Retinal pigment epithelial cell (primary cell): ENCODE data around the gene ZC3H14.

Experiments used
- DNase-seq: peaks from one replicate; pipeline ENCODE4 v3.0.0-alpha.2; 2010; ENCODE audit warnings: low read depth
- H3K4me3 ChIP-seq: 2 replicates; pipeline ENCODE4 v1.5.1; 2011; ENCODE audit warnings: mild to moderate bottlenecking, low read length, control low read depth, moderate library complexity
- TF ChIP-seq, protein P1 (sequence below): conservative IDR thresholded peaks from 2 replicates; pipeline ENCODE4 v1.5.1; 2011; ENCODE audit warnings: low read depth, low read length, control low read depth, inconsistent platforms

ZC3H14 gene

DNA sequence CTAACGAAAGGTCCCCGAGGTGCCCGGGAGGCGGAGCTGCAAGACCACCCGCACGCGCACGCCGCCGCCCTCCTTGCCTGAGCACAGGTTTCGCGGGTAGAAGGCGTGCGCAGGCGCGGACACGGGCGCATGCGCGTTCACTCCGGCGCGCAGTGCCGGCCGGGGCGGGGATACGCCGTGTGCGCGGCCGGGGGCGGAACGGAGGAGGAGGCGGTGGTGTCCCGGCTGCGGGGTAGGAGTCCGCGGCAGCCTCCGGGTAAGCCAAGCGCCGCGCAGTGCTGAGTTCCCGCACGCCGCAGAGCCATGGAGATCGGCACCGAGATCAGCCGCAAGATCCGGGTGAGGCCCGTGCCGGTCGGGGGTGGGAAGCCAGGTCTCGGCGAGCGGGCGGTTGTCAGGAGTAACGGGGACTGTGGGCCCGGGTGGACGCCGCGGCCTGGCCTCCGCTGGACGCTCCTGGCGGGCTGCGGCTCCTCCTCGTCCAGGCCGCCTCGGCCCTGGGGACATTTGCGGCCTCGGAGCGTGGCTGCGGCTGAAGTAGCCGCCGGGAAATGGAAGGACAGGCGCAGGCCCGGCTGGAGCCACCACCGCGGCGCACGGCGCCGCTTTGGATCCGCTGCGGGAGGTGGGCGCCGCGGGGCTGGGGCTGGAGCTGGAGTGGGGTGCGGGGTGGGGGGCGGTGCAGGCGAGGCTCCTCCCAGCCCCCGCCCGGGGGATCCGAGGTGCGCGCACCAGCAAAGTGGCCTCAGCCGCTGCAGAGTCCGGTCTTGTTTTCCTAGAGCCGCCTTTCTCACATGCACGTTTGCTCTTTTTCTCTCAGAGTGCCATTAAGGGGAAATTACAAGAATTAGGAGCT, at the start of gene ZC3H14:
TSS of gene ZC3H14 (plus strand) at position 207 of the 856 bp plus-strand sequence. CDS start at position 304, 97 bp downstream.
- DNase-seq, result peak; percentile 40
- peak within 1 kb of the TSS; percentile 61 for H3K4me3 ChIP-seq
- TF ChIP-seq, protein P1, sequence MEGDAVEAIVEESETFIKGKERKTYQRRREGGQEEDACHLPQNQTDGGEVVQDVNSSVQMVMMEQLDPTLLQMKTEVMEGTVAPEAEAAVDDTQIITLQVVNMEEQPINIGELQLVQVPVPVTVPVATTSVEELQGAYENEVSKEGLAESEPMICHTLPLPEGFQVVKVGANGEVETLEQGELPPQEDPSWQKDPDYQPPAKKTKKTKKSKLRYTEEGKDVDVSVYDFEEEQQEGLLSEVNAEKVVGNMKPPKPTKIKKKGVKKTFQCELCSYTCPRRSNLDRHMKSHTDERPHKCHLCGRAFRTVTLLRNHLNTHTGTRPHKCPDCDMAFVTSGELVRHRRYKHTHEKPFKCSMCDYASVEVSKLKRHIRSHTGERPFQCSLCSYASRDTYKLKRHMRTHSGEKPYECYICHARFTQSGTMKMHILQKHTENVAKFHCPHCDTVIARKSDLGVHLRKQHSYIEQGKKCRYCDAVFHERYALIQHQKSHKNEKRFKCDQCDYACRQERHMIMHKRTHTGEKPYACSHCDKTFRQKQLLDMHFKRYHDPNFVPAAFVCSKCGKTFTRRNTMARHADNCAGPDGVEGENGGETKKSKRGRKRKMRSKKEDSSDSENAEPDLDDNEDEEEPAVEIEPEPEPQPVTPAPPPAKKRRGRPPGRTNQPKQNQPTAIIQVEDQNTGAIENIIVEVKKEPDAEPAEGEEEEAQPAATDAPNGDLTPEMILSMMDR, result no peak

GRCh38 chr14:88515499-88516221, 47.2 kb upstream of the ZC3H14 start:
- H3K4me3 ChIP-seq, result no peak overlapping the region
- TF ChIP-seq, protein P1, result no peak
- DNase-seq, result no peak

- TF ChIP-seq, protein P1, result no peak
- H3K4me3 ChIP-seq, result no peak overlapping the region
- DNase-seq, result no peak
Measured at GRCh38 chr14:88516861-88517357, 45.9 kb upstream of the ZC3H14 start.

- TF ChIP-seq, protein P1, result no peak
- no peak overlapping the region for H3K4me3 ChIP-seq
- peak; percentile 13 for DNase-seq
Measured at GRCh38 chr14:88518592-88519512, 44.0 kb upstream of the ZC3H14 start.

DNA sequence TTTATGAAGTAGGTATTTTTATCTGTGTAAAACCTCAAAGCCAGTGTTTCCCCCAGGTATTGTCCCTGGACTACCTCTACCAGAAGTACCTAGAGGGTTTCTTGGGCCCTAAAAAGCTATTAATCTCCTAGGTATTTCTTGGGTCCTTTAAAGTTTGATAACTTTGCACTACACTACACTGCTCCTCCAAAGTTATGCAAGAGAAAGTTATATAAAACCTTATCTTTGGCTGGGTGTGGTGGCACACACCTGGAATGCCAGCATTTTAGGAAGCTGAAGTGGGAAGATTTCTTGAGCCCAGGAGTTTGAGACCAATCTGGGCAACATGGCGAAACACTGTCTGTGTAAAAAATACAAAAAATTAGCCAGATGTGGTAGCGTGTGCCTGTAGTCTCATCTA, 42.9 kb upstream of the ZC3H14 start:
- DNase-seq, result no peak
- no peak overlapping the region for H3K4me3 ChIP-seq
- TF ChIP-seq, protein P1, result no peak

DNA sequence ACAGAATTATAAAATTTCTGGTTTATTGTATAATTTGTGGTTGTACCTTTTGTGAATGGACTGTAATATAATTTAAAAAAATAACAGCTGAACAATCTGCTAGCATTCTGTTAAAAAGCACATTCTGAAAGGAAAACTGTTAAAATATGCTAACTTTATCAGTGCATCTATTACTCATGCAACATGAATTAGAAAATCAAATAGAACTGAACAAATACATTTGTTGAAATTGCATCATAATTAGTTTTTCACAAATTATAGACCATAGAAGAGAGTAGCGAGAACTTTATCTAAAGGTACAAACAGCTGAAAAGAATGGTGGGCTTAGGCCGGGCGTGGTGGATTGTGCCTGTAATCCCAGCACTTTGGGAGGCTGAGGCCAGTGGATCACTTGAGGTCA, 41.0 kb upstream of the ZC3H14 start:
- H3K4me3 ChIP-seq, result no peak overlapping the region
- TF ChIP-seq, protein P1, result no peak
- no peak for DNase-seq
